Measurements from ENCODE around the gene PPARGC1A. TPM values are rescaled to one million over a fixed set of nuclear protein-coding genes. Genes with fewer than 3 reads are reported as not detected.
A peak's percentile ranks its signal among the peaks of the same experiment; 100 is the strongest.

The PPARGC1A gene
- total and polyA plus RNA-seq, 2 of the 13 experiments (the other 11 are each of a cell fraction or from before 2014, with no cell fraction given), result 20.7 to 37.3 TPM

GRCh38 chr4:23877758-23878229, 12.1 kb downstream of the PPARGC1A start (continued):
- TF ChIP-seq HMGXB3 (CRISPR knock-in tag; IDR thresholded peaks at IDR 0.05; ENCODE audit: borderline replicate concordance) (peak; percentile 52; the same call in 1 of the 2 replicates), BCL6 (CRISPR knock-in tag; IDR thresholded peaks at IDR 0.05) (peak; percentile 78), GABPA (IDR thresholded peaks at IDR 0.05; ENCODE audit: low read depth, low read length) (no peak), GABPA (CRISPR knock-in tag; IDR thresholded peaks at IDR 0.05; ENCODE audit: low read depth) (peak; percentile 32; the same call in 1 of the 2 replicates), DZIP1 (CRISPR knock-in tag; IDR thresholded peaks at IDR 0.05) (no peak), BRD4 (CRISPR knock-in tag; IDR thresholded peaks at IDR 0.05) (0 out of 2 replicates have a peak, but pooled peaks have one; percentile 39), PRMT3 (CRISPR knock-in tag; IDR thresholded peaks at IDR 0.05; ENCODE audit: borderline replicate concordance, low read depth) (no peak), ZNF878 (CRISPR knock-in tag; IDR thresholded peaks at IDR 0.05) (peak; percentile 74; the same call in 1 of the 2 replicates), ZNF282 (IDR thresholded peaks at IDR 0.05; ENCODE audit: partially characterized antibody) (no peak), ZMYM2 (CRISPR knock-in tag; IDR thresholded peaks at IDR 0.05) (no peak), RXRA (CRISPR knock-in tag; IDR thresholded peaks at IDR 0.05) (peak; percentile 54; the same call in 1 of the 2 replicates), CREM (IDR thresholded peaks at IDR 0.05) (peak; percentile 86), CREM (CRISPR knock-in tag; IDR thresholded peaks at IDR 0.05) (no peak), SALL1 (CRISPR knock-in tag; IDR thresholded peaks at IDR 0.05) (peak; percentile 91), ZKSCAN8 (CRISPR knock-in tag; IDR thresholded peaks at IDR 0.05; ENCODE audit: borderline replicate concordance) (peak; percentile 64; the same call in 1 of the 2 replicates), ARNT2 (CRISPR knock-in tag; IDR thresholded peaks at IDR 0.05; ENCODE audit: low read depth) (0 out of 2 replicates have a peak, but pooled peaks have one; percentile 28), SKI (IDR thresholded peaks at IDR 0.05; ENCODE audit: partially characterized antibody) (peak; percentile 58), EEA1 (CRISPR knock-in tag; IDR thresholded peaks at IDR 0.05; ENCODE audit: borderline replicate concordance) (no peak), LCORL (IDR thresholded peaks at IDR 0.05) (no peak), LCORL (CRISPR knock-in tag; IDR thresholded peaks at IDR 0.05) (peak; percentile 58; the same call in 1 of the 2 replicates), ZFP91 (CRISPR knock-in tag; IDR thresholded peaks at IDR 0.05; ENCODE audit: borderline replicate concordance) (peak; percentile 41; the same call in 1 of the 2 replicates)
- TF ChIP-seq, protein P1, sequence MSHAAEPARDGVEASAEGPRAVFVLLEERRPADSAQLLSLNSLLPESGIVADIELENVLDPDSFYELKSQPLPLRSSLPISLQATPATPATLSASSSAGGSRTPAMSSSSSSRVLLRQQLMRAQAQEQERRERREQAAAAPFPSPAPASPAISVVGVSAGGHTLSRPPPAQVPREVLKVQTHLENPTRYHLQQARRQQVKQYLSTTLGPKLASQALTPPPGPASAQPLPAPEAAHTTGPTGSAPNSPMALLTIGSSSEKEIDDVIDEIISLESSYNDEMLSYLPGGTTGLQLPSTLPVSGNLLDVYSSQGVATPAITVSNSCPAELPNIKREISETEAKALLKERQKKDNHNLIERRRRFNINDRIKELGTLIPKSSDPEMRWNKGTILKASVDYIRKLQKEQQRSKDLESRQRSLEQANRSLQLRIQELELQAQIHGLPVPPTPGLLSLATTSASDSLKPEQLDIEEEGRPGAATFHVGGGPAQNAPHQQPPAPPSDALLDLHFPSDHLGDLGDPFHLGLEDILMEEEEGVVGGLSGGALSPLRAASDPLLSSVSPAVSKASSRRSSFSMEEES (CRISPR knock-in tag; IDR thresholded peaks at IDR 0.05), result peak; percentile 92

All from HepG2 (cell line).